ENCODE results near the gene IGF1. TPM values are rescaled to one million over a fixed set of nuclear protein-coding genes. Genes with fewer than 3 reads are reported as not detected.

Gene IGF1
- total RNA-seq, 1 donor from 2014 or later = 1.4 TPM

DNA sequence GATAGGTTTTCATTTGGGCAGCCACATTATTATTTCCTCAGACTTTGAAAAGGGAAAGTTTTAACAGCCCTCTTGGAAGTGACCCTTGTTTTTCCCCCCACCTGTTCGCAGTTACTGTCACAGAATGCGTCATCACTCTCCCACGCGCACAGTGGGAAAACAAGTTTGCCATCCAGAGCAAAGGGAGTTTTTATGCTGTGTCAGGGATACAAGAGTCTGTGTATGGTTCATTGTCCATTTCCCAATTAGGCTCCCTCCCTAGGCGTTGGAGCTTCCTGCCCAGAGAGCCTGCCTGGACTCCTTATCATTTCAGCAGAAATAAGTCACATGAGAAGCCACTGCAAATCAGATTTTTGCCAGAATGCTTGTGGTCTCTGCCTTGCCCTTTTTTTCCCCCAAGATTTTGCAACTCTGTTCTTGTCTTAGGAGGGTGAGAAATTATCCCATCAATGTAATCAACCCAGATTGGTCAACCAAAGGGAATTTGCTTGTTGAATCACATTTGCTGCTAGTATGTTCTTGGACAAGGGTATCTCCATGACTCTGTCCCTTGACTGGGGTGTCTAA lies 104.1 kb downstream of the IGF1 start:
- H3K9me3 Mint-ChIP-seq (ENCODE audit: low read depth) = peaks cover 11% of the 10 kb centered on the region
- H3K27ac Mint-ChIP-seq (ENCODE audit: unreplicated experiment) = no peak overlapping the region
- H3K4me1 Mint-ChIP-seq (ENCODE audit: low read depth) = no peaks in the 10 kb centered on the region
- H3K4me3 Mint-ChIP-seq (ENCODE audit: unreplicated experiment) = no peak overlapping the region
- no peak for DNase-seq (ENCODE audit: low spot score)
- TF ChIP-seq, protein P1, sequence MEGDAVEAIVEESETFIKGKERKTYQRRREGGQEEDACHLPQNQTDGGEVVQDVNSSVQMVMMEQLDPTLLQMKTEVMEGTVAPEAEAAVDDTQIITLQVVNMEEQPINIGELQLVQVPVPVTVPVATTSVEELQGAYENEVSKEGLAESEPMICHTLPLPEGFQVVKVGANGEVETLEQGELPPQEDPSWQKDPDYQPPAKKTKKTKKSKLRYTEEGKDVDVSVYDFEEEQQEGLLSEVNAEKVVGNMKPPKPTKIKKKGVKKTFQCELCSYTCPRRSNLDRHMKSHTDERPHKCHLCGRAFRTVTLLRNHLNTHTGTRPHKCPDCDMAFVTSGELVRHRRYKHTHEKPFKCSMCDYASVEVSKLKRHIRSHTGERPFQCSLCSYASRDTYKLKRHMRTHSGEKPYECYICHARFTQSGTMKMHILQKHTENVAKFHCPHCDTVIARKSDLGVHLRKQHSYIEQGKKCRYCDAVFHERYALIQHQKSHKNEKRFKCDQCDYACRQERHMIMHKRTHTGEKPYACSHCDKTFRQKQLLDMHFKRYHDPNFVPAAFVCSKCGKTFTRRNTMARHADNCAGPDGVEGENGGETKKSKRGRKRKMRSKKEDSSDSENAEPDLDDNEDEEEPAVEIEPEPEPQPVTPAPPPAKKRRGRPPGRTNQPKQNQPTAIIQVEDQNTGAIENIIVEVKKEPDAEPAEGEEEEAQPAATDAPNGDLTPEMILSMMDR (IDR thresholded peaks at IDR 0.05) = no peak
- no peaks in the 10 kb centered on the region for H3K36me3 Mint-ChIP-seq (ENCODE audit: low read depth)
- H3K27me3 Mint-ChIP-seq (ENCODE audit: low read depth) = no peaks in the 10 kb centered on the region

DNA sequence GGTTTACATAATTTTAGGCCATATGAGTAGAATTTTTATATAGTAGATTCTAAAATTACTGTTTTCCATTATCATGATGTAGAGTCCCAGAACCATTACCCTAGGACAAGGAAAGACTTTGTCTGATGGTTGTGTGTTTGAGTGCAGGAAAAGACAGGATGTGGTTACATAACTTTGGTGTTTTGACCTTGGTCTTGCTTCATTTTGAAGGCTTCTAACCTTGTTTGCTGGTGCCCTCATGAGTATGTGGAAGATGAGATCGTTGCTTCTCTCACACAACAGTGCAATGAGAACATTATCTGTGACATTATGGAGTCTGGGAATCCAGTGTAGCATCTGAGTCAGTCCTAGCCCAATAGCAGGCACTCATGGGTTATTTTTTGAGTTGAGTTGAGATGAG lies 106.2 kb downstream of the IGF1 start:
- Mint-ChIP-seq H3K9me3 (ENCODE audit: low read depth) (peaks cover 5% of the 10 kb centered on the region), H3K36me3 (ENCODE audit: low read depth) (no peaks in the 10 kb centered on the region), H3K27ac (ENCODE audit: unreplicated experiment) (no peak overlapping the region), H3K4me1 (ENCODE audit: low read depth) (no peaks in the 10 kb centered on the region), H3K27me3 (ENCODE audit: low read depth) (no peaks in the 10 kb centered on the region), H3K4me3 (ENCODE audit: unreplicated experiment) (no peak overlapping the region)
- TF ChIP-seq, protein P1 (IDR thresholded peaks at IDR 0.05) = no peak
- no peak for DNase-seq (ENCODE audit: low spot score)

DNA sequence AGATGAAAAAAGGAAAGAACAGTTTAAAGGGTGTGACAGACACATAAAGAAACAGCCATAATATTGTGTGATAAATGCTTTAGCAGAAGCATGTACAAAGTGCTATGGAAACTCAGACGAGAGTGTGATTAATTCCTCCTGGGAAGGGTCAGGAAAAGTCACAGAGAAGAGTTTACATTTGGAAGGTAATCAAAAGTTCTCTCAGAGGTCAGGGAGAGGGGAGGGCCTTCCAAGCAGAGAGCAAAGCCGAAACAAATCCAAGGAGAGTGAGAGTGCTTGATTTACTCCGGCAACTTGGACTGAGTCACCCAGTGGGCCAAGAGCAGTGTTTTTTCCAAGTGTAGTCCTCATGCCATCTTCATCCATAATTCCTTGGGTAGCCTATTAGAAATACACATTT lies 108.3 kb downstream of the IGF1 start:
- Mint-ChIP-seq H3K9me3 (ENCODE audit: low read depth) (peaks cover 10% of the 10 kb centered on the region), H3K4me1 (ENCODE audit: low read depth) (no peaks in the 10 kb centered on the region), H3K4me3 (ENCODE audit: unreplicated experiment) (no peak overlapping the region), H3K27ac (ENCODE audit: unreplicated experiment) (no peak overlapping the region), H3K36me3 (ENCODE audit: low read depth) (no peaks in the 10 kb centered on the region), H3K27me3 (ENCODE audit: low read depth) (no peaks in the 10 kb centered on the region)
- TF ChIP-seq, protein P1 (IDR thresholded peaks at IDR 0.05) = no peak
- no peak for DNase-seq (ENCODE audit: low spot score)

DNA sequence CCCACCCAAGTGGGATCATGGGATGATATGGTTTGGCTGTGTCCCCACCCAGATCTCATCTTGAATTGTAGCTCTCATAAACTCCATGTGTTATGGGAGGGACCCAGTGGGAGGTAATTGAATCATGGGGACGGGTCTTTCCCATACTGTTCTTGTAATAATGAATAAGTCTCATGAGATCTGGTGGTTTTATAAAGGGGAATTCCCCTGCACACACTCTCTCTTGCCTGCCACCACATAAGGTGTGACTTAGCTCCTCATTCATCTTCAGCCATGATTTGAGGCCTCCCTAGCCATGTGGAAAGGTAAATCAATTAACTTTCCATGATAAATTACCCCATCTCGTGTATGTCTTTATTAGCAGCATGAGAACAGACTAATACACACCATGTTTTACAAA lies 109.2 kb downstream of the IGF1 start:
- no peaks in the 10 kb centered on the region for H3K36me3 Mint-ChIP-seq (ENCODE audit: low read depth)
- TF ChIP-seq, protein P1 (IDR thresholded peaks at IDR 0.05) = no peak
- H3K4me1 Mint-ChIP-seq (ENCODE audit: low read depth) = no peaks in the 10 kb centered on the region
- peaks cover 10% of the 10 kb centered on the region for H3K9me3 Mint-ChIP-seq (ENCODE audit: low read depth)
- no peak for DNase-seq (ENCODE audit: low spot score)
- no peaks in the 10 kb centered on the region for H3K27me3 Mint-ChIP-seq (ENCODE audit: low read depth)
- H3K27ac Mint-ChIP-seq (ENCODE audit: unreplicated experiment) = no peak overlapping the region
- no peak overlapping the region for H3K4me3 Mint-ChIP-seq (ENCODE audit: unreplicated experiment)

DNA sequence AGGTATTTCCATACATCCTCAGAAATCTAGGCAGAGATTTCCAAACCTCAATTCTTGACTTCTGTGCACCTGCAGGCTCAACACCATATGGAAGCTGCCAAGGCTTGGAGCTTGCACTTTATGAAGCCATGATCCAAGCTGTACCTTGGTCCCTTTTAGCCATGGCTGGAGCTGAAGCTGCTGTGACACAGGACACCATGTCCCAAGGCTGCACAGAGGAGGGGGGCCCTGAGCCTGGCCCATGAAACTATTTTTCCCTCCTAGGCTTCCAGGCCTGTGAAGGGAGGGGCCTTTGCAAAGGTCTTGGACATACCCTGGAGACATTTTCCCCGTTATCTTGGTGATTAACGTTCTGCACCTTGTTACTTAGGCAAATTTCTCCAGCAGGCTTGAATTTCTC lies 110.5 kb downstream of the IGF1 start:
- Mint-ChIP-seq H3K4me3 (ENCODE audit: unreplicated experiment) (no peak overlapping the region), H3K9me3 (ENCODE audit: low read depth) (peaks cover 10% of the 10 kb centered on the region), H3K27me3 (ENCODE audit: low read depth) (no peaks in the 10 kb centered on the region), H3K4me1 (ENCODE audit: low read depth) (no peaks in the 10 kb centered on the region), H3K27ac (ENCODE audit: unreplicated experiment) (no peak overlapping the region), H3K36me3 (ENCODE audit: low read depth) (no peaks in the 10 kb centered on the region)
- TF ChIP-seq, protein P1 (IDR thresholded peaks at IDR 0.05) = no peak
- no peak for DNase-seq (ENCODE audit: low spot score)

Data from chondrocyte (in vitro differentiated cells).